ENCODE results near the gene PDE6G.
"Not testable (repeated sequence)": the region's sequence is repeated elsewhere in the genome, so short reads cannot be mapped to it uniquely, and the experiment has no call there.

Gene PDE6G

DNA sequence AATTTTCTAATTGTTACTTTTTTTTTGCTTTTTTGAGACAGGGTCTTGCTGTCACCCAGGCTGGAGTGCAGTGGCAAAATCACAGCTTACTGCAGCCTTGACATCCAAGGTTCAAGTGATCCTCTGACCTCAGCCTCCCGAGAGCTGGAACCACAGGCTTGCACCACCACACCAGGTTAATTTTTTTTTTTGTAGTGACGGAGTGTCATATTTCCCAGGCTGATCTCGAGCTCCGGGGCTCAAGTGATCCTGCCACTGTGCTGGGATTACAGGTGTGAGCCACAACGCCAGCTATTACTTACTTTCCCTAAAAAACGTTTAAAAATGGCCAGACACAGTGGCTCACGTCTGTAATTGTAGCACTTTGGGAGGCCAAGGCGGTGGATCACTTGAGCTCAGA is 26.1 kb downstream of the PDE6G start:
- DNase-seq = no peak

DNA sequence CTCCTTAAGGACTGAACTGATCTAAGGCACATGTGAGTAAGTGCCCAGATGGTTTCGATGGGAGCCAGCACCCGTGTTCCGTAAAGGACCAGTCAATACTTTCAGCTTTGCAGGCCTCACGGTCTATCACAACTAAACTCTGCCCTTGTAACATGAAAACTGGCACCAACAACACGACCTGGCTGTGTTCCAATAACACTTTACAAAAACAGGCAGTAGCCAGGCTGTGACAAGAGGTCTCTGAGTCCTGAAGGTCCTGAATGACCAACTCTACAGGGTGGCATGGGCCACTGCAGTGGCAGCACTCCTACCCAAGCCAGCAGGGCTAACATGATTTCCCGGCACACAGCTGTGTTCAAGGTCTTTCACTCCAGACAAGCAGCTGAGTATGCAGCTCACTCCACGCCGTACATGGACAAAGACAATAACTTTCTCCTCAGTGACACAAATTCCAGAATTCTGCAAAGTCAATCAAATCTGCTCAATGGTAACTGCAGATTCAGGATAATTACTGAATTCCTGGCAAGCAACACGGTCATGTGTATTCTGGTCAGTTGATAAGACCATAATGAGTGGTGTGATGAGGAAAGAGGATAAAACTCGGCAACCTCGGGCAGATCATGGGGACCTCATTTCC is 34.7 kb downstream of the PDE6G start:
- DNase-seq = no peak

DNA sequence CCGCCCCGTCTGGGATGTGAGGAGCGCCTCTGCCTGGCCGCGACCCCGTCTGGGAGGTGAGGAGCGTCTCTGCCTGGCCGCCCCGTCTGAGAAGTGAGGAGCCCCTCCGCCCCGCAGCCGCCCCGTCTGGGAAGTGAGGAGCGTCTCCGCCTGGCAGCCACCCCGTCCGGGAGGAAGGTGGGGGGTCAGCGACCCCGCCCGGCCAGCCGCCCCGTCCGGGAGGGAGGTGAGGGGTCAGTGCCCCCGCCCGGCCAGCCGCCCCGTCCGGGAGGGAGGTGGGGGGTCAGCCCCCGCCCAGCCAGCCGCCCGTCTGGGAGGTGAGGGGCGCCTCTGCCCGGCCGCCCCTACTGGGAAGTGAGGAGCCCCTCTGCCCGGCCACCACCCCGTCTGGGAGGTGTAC is 38.0 kb downstream of the PDE6G start:
- not testable (repeated sequence) for DNase-seq

DNA sequence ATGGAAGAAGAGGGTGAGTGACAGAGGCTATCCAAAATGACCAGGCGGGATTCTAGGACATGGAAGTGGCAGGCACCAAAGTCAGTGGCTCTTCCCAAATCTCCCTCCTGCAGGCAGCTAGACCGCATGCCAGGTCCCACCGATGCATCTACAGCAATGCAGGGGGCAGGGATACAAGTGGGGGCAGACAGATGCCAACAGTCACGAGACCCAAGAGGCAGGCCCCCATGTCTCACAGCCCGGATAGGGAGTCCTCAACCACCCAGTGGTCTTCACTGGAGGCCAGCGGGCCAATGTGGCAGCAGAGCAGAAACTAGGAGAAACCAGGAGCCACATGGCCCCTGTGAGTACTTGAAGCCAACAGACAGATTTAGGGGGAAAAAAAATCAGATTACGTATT is 39.5 kb downstream of the PDE6G start:
- no peak for DNase-seq

DNA sequence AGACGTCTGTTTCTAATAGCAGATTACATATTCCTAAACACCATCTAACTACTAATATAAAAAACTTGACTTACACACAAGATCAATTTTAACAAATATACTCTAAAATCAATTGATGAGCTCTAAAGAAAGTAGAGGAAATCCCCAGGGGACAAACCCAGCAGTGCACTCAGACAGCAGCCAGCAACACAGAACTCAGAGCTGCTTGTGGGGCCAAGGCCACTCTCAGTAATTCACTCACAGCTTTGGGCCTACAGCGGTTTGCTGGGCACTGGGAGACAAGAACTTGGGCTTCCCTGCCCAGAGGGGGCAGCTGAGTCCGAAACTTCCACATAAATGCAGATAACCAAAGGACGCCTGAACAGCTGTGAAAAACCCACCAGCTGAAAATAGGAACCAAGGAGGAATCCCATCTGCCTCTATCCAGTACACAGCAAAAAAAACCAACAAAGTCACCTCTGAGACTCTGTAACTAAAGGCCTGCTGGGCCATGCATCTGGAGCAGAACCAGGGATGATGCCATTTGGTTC is 40.9 kb downstream of the PDE6G start:
- DNase-seq = no peak

DNA sequence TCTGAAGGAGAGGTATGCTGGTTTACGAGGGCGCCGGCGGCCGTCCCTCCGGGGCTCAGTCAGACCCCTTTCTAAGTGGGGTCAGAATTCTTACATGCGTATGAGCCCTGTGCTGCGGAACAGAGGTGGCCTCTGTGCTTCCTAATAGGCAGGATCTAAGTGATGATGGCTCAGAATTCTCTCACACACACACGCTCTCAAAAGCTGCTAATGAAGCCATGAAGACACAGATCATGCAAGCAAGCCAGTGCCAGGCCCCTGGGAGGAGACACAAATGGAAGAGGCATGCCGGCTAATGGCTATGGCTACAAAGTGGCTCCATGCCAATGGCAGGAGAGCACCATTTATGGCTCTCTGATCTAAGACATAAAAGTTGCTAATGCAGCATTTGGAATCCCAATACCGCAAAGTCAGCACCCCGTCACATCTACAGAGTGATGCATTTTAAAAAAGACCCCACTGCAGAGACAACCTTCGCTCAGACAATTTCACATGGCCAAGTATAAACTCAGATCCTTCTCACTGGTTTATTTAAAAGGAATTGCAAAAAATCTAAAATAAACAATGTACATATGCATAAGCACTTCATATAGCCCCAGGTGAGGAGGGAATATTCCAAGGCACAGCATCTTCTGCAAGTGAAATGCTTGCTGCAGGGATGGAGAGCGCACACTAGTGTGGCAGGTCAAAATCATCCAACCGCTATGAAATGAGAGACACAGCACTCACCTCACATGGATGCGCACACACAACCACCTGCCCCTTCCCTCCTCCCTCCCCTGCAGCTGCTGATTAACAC is 44.0 kb downstream of the PDE6G start:
- no peak for DNase-seq

DNA sequence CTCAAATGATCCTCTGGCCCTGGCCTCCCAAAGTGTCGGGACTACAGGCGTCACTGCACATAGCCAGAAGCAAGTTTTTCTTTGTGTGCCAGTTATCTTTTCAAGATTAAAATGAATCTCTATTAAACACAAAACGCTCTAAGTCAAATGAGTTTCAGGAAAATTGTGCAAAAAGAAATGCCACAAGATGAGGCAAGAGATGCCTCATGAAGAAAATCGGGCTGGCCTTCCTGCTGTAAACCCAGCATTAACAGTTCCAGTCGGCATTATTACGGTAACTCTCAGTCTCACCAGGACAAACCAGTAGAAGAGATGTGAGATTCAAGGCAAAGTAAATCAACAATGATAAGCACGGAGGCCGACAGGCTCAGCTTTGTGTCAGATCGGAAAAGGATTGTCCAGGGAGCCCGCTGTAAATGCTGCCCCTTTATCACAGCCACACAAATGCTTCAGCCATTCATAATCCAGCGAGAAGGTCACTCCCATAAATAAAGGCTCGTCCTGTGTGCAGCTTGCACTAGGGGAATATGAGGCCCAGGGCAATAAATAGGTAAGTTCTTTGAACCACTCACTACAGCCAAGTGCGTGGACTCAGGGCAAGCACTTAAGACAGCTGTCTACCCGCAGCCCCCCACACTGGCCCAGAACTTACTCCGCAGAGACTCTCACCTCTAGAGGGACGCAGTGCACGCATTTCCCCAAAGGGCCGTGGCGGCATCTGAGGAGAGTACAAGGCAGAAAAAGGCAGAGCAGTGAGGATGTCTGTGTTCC is 46.6 kb downstream of the PDE6G start:
- no peak for DNase-seq

DNA sequence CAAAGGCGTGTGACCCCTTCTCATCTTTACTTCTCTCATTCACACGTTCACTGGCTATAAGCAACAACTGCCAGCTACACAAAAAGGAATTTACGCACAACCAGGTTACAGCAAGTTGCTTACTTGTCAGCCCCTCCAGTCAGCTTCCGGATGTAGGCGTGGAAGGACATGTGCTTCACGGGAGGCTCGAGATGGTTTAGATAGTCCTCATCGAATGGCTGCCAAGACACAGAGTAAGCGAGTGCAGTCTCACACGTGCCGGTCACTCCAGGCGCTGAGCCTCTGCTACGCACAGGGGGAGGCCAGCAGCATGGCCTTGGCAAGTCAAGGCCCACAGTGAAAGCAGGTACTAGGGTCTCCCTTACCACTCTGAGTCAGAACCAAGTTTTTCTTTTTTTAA is 47.7 kb downstream of the PDE6G start:
- DNase-seq = no peak

DNA sequence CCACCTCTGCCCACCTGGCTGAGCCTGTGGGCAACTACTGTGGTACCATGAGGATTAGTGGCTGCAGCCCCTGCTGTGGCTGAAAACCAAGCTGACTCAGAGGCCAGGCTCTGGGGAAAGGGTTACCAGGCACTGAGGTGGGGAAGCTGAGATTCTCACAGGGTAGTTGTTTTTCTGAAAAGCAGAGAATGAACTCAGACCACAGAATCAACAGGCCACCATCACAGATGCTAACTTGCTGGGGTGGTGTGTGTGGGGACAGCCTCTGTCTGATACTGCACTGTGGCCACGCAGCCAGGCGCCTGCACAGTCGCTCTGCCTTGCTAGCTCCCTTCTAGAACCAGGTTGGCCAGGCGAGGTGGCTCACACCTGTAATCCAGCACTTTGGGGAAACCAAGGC is 48.3 kb downstream of the PDE6G start:
- no peak for DNase-seq

DNA sequence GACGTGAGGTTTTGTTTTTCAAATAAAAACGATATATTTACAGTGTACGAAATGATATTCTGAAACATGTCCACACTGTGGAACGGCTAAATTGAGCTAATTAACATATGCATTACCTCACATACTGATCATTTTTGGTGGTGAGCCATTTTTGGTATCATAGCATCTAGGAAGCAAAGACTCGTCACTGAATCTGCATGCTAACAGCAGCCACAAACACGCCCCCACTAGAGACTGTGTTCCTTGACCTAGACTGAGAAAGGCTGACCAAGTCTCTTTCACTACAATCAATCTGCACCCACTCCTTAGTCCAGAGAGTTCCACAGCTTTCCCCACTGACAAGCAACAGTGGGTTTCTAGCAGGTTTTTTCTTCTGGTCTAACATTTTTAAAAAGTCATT is 48.9 kb downstream of the PDE6G start:
- DNase-seq = no peak

DNA sequence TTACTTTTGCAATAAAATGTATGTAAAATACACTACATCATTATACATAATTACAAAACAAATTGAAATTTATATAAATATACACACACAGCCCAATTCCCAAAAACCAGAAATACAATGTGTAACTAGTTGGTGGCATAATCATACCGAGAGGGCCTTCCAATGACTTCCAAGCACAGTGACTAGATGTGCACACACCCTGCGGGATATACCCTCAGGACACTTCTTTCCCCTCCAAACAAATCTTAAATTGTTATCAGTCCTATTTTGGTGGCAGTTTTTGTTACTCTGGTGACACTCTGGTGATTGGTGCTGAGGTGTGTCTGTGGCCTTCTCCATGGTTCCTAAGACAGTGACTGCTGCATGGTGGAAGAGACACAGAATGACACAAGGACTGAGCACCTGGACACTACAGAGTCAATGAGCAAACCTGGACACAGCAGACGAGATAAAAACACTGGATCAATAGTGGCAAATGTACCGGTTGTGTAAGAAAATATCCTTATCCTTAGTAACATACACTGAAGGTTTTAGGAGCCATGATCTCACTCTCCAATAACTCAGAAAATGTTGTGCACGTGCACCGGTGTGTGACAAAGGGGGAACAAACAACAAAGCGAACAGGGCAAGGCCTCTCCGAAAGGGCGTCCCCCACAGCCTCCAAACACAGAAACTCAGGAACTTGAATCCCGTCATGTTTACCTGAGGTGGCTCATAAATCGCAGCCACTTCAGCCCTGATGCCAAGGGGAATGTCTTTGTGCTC is 52.3 kb downstream of the PDE6G start:
- DNase-seq = no peak

DNA sequence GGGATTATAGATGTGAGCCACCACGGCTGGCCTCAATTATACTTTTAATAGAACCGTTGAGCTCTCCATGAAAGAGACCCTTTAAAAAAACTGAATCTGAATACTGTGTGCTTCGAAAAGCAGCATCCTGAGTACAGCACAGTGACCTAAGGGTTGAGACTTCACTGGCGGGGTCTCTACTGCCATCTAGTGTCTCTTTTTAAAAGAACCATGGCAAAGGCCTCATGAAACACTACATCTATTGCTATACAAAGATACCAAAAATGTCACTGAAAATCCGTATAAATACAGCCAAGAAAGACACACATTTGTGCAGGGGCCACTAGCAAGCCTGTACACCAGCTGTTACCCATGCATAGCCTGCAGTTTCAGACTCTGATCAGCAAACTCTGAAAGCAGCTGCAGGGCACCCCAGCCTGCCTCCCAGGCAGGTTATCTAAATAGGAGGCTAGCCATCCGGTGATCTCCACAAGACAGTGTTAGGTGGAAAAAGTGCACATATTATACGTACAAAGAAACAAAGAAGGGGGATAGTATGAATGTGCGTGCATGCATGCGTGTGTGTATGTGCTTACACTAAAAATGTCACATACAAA is 54.7 kb downstream of the PDE6G start:
- DNase-seq = peak; percentile 64

Data from suppressor macrophage treated with lipopolysaccharide for 4 hours (primary cell).